ENCODE measurements around the gene CADPS2.

DNA sequence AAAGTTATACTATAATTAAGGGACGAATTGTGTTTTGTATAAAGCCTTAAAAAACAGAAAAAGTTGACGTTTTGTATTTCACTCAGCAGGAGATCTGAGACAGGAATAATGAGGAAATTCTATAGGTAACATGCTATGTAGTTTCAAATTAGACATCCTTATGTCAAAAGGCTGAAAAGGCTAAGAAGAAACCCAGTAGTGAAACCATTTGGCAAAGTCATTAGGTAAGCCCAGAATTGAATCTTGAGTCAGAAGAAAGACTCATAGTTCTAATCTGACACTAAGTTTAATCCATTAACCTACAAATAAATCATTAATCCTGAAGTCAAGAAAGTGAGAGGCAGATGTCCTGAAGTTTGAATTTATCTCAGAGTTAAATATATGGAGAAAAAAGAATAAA lies 266.6 kb downstream of the CADPS2 start:
- TF ChIP-seq, protein P1, sequence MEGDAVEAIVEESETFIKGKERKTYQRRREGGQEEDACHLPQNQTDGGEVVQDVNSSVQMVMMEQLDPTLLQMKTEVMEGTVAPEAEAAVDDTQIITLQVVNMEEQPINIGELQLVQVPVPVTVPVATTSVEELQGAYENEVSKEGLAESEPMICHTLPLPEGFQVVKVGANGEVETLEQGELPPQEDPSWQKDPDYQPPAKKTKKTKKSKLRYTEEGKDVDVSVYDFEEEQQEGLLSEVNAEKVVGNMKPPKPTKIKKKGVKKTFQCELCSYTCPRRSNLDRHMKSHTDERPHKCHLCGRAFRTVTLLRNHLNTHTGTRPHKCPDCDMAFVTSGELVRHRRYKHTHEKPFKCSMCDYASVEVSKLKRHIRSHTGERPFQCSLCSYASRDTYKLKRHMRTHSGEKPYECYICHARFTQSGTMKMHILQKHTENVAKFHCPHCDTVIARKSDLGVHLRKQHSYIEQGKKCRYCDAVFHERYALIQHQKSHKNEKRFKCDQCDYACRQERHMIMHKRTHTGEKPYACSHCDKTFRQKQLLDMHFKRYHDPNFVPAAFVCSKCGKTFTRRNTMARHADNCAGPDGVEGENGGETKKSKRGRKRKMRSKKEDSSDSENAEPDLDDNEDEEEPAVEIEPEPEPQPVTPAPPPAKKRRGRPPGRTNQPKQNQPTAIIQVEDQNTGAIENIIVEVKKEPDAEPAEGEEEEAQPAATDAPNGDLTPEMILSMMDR (IDR thresholded peaks at IDR 0.05), result no peak
- no peak for TF ChIP-seq POLR2A (IDR thresholded peaks at IDR 0.05)

Measured in body of pancreas (tissue), 4 donors.